ENCODE data around the gene TRERF1.
"Not testable (repeated sequence)": the region's sequence is repeated elsewhere in the genome, so short reads cannot be mapped to it uniquely, and the experiment has no call there.

Gene TRERF1

GRCh38 chr6:42450477-42451332 lies 1.0 kb downstream of the TRERF1 start:
- in situ Hi-C loops (cut with HindIII; ENCODE audit: low sequenced_read_pairs), result loop anchor here (5.0 kb wide), 2 partner anchors 33 to 42 kb away; no protein-coding TSS in a partner anchor
- no peak for TF ChIP-seq CTCF (IDR thresholded peaks at IDR 0.05; ENCODE audit: low read depth, low read length, missing control alignments)
- no peak for DNase-seq (ENCODE audit: low read depth)
- H3K4me3 ChIP-seq (ENCODE audit: low read depth, low read length), result peak overlapping the region; percentile 73

GRCh38 chr6:42449917-42450476 lies 1.7 kb downstream of the TRERF1 start:
- H3K4me3 ChIP-seq (ENCODE audit: low read depth, low read length), result peak overlapping the region; percentile 73
- no peak for TF ChIP-seq CTCF (IDR thresholded peaks at IDR 0.05; ENCODE audit: low read depth, low read length, missing control alignments)
- no peak for DNase-seq (ENCODE audit: low read depth)
- in situ Hi-C loops (cut with HindIII; ENCODE audit: low sequenced_read_pairs), result loop anchor here (5.0 kb wide), 2 partner anchors 33 to 42 kb away; no protein-coding TSS in a partner anchor

DNA sequence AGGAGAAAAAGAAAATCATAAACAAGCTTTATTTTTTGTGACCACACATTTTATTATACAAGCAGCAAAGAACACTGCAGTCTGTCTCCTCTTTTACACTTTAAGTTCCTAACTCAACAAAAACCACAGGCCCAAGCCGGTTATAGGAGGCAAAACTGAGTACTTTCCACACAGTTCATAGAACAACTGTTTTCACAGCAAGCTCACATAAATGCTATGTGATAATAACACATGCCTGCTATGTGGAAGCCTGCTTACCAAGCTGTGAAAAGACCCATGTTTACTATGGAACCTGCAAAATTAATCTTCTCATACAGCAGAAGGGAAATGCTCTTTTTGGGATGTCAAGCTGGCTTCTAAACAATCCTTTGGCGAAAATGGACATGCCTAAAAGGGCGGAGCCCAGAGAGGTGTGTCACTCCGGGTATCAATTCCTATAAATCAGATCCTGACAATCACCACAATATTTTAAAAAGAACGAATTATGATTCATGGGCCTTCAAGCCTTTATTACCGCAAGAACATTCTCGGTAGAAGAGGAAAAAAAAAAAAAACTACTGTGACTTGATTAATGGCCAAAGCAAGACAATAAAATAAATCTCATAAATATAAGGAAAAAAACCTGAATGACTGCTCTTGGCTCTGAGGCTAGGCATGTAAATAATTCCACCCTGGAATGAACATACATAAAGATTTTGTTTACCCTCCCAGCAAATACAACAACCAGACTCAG lies 2.6 kb downstream of the TRERF1 start:
- H3K4me3 ChIP-seq (ENCODE audit: low read depth, low read length), result no peak overlapping the region
- TF ChIP-seq CTCF (IDR thresholded peaks at IDR 0.05; ENCODE audit: low read depth, low read length, missing control alignments), result no peak
- DNase-seq (ENCODE audit: low read depth), result no peak
- in situ Hi-C loops (cut with HindIII; ENCODE audit: low sequenced_read_pairs), result no loop called here

GRCh38 chr6:42448391-42448790 lies 3.3 kb downstream of the TRERF1 start:
- no peak for TF ChIP-seq CTCF (IDR thresholded peaks at IDR 0.05; ENCODE audit: low read depth, low read length, missing control alignments)
- H3K4me3 ChIP-seq (ENCODE audit: low read depth, low read length), result no peak overlapping the region
- in situ Hi-C loops (cut with HindIII; ENCODE audit: low sequenced_read_pairs), result no loop called here
- no peak for DNase-seq (ENCODE audit: low read depth)

DNA sequence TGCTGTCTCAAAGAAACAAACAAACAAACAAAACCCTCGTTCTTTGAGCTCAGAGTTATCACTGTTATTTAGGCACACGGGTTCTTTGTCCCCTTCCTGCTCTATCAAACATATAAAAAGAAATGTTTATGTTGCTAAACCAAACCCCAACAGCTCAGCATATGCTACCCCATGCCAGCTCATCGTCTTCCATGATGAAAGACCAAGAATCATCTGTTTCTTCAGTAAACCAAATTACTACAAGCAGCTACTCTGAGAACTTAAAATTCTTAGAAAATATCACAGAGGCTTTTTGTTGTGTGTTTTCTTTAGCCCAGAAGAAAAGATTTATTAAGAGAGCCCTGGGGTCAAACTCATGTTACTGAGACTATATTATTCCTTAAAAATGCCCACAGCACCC lies 4.7 kb downstream of the TRERF1 start:
- DNase-seq (ENCODE audit: low read depth), result no peak
- TF ChIP-seq CTCF (IDR thresholded peaks at IDR 0.05; ENCODE audit: low read depth, low read length, missing control alignments), result no peak
- in situ Hi-C loops (cut with HindIII; ENCODE audit: low sequenced_read_pairs), result no loop called here
- H3K4me3 ChIP-seq (ENCODE audit: low read depth, low read length), result no peak overlapping the region

GRCh38 chr6:42446370-42446769 lies 5.4 kb downstream of the TRERF1 start:
- no peak for TF ChIP-seq CTCF (IDR thresholded peaks at IDR 0.05; ENCODE audit: low read depth, low read length, missing control alignments)
- in situ Hi-C loops (cut with HindIII; ENCODE audit: low sequenced_read_pairs), result no loop called here
- H3K4me3 ChIP-seq (ENCODE audit: low read depth, low read length), result no peak overlapping the region
- no peak for DNase-seq (ENCODE audit: low read depth)

- in situ Hi-C loops (cut with HindIII; ENCODE audit: low sequenced_read_pairs); H3K4me3 ChIP-seq (ENCODE audit: low read depth, low read length); DNase-seq (ENCODE audit: low read depth): not testable (repeated sequence)
These were observed 5.8 kb downstream of the TRERF1 start for GRCh38 chr6:42445955-42446354.
